Measurements from ENCODE around the gene LCE1E. TPM values are rescaled to one million over a fixed set of nuclear protein-coding genes. Genes with fewer than 3 reads are reported as not detected.

LCE1E gene
- total RNA-seq, 1 donor from 2014 or later = not detected

DNA sequence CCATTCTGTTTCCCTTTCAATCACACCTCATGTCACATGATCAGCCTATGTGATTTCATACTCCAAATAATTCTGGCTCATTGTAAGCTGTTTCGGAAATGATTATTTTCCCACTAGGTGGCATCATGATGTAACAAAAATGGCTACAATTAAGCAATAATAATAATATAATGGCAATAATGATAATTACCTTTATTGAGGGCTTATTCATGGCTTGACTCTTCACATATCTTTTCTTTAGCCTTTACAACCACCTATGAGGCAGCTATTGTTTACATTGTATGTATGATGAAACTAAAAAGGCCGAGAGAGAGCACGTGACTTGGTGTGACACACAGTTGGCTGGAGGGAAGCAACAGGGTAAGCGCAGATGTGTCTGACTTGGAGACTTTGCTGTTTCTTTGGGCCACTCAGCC lies 40.8 kb upstream of the LCE1E start:
- H3K9me3 Mint-ChIP-seq = peaks cover 36% of the 10 kb centered on the region

DNA sequence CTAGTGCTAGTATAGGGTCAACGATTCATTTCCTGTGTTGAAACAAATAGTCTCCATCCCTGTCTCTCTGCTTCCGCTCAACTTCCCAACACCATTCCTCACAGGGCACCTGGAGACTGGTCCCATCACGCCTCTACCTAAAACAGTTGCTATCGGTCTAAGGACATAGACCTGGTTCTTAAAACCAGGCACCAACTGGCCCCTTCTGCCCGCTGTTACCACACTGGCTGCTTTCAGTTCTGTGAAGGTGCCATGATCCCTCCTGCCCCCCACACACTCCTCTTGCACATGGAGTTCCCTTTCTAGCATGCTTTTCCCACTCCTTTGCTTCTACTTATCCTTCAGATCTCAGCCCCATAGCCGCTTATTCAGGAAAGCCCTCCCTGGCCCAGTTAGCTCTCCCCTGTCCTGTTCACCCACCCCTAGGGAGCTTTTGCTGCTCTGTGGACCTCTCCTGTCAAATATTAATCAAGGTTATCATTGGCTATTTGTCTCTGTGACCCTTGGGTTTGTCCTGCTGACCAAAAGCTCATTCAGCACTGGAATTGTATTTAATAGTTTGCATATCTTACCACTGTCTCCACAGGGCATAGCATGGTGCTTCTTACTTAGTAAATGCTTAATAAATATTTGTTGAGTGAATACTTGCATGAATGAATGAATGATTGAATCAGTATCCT lies 40.2 kb upstream of the LCE1E start:
- Mint-ChIP-seq H3K4me1 (no peaks in the 10 kb centered on the region), H3K4me3 (no peak overlapping the region), H3K27ac (ENCODE audit: unreplicated experiment) (no peak overlapping the region), H3K9me3 (peaks cover 37% of the 10 kb centered on the region), H3K36me3 (ENCODE audit: low read depth) (peaks cover 4% of the 10 kb centered on the region), H3K27me3 (ENCODE audit: low read depth) (no peaks in the 10 kb centered on the region)
- DNase-seq (ENCODE audit: low read depth, low spot score) = no peak
- TF ChIP-seq, protein P1, sequence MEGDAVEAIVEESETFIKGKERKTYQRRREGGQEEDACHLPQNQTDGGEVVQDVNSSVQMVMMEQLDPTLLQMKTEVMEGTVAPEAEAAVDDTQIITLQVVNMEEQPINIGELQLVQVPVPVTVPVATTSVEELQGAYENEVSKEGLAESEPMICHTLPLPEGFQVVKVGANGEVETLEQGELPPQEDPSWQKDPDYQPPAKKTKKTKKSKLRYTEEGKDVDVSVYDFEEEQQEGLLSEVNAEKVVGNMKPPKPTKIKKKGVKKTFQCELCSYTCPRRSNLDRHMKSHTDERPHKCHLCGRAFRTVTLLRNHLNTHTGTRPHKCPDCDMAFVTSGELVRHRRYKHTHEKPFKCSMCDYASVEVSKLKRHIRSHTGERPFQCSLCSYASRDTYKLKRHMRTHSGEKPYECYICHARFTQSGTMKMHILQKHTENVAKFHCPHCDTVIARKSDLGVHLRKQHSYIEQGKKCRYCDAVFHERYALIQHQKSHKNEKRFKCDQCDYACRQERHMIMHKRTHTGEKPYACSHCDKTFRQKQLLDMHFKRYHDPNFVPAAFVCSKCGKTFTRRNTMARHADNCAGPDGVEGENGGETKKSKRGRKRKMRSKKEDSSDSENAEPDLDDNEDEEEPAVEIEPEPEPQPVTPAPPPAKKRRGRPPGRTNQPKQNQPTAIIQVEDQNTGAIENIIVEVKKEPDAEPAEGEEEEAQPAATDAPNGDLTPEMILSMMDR (conservative IDR thresholded peaks at IDR 0.05) = no peak

More for the DNA sequence above, 40.8 kb upstream of the LCE1E start:
- peaks cover 4% of the 10 kb centered on the region for H3K36me3 Mint-ChIP-seq (ENCODE audit: low read depth)
- TF ChIP-seq, protein P1 (conservative IDR thresholded peaks at IDR 0.05) = no peak
- no peak overlapping the region for H3K4me3 Mint-ChIP-seq
- no peaks in the 10 kb centered on the region for H3K4me1 Mint-ChIP-seq
- H3K27ac Mint-ChIP-seq (ENCODE audit: unreplicated experiment) = no peak overlapping the region
- H3K27me3 Mint-ChIP-seq (ENCODE audit: low read depth) = no peaks in the 10 kb centered on the region
- no peak for DNase-seq (ENCODE audit: low read depth, low spot score)

DNA sequence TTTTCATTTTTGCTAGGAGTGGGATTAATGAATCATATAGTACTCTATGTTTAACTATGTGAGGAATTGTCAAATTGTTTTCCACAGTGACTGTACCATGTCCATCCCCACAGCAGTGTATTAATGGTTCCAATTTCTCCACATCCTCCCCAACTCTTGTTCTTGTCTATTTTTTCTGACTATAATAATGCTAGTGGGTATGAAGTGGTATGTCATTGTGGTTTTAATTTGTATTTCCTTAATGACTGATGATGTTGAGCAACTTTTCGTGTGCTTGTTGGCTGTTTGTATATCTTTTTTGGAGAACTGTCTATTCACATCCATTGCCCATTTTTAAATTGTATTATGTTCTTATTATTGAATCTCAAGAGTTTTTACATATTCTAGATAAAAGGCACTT lies 38.2 kb upstream of the LCE1E start:
- no peak overlapping the region for H3K4me3 Mint-ChIP-seq
- H3K9me3 Mint-ChIP-seq = peaks cover 32% of the 10 kb centered on the region
- TF ChIP-seq, protein P1 (conservative IDR thresholded peaks at IDR 0.05) = no peak
- DNase-seq (ENCODE audit: low read depth, low spot score) = no peak
- H3K27me3 Mint-ChIP-seq (ENCODE audit: low read depth) = no peaks in the 10 kb centered on the region
- no peak overlapping the region for H3K27ac Mint-ChIP-seq (ENCODE audit: unreplicated experiment)
- H3K4me1 Mint-ChIP-seq = no peaks in the 10 kb centered on the region
- peaks cover 4% of the 10 kb centered on the region for H3K36me3 Mint-ChIP-seq (ENCODE audit: low read depth)

DNA sequence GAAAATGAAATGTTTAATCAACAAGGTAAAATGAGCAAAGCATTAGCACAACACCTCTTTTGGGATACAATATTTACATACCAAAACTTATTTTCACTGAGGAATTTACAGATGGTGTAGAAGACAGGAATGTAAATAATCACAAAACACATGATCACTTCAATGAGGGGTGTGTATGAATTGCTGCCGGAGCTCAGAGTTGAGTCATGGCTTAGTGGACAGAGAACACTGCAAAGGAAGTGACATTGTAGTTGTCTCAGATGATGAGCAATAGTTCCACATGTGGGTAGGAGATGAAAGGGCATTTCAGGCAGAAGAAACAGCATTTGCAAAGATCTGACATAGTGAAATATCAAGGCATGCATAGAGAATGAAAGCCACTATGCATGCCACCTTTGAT lies 33.8 kb upstream of the LCE1E start:
- H3K27ac Mint-ChIP-seq (ENCODE audit: unreplicated experiment) = no peak overlapping the region

DNA sequence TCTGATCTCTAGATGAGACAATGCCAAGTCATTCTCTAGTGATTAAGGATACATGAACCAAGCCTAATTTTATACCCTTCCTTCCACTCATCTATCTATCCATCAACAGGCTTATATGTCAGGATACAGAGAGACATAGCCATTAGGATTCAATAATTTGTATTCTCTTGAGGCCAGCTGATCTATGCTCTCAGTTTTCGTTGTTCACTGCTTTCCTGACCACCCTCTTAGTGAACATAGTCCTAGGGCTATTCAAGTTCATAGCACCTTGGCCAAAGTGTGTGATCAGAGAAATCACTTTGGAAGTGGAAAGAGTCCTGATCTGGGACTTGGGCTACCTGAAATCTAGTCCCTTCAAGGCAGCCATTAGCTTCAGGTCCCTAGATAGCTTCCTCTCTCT lies 32.5 kb upstream of the LCE1E start:
- Mint-ChIP-seq H3K27ac (ENCODE audit: unreplicated experiment) (no peak overlapping the region), H3K27me3 (ENCODE audit: low read depth) (no peaks in the 10 kb centered on the region), H3K36me3 (ENCODE audit: low read depth) (peaks cover under 1% of the 10 kb centered on the region), H3K4me1 (no peaks in the 10 kb centered on the region), H3K4me3 (no peak overlapping the region), H3K9me3 (peaks cover 33% of the 10 kb centered on the region)
- TF ChIP-seq, protein P1 (conservative IDR thresholded peaks at IDR 0.05) = no peak
- no peak for DNase-seq (ENCODE audit: low read depth, low spot score)

More for the DNA sequence above, 33.8 kb upstream of the LCE1E start:
- Mint-ChIP-seq H3K9me3 (peaks cover 35% of the 10 kb centered on the region), H3K4me3 (no peak overlapping the region), H3K4me1 (no peaks in the 10 kb centered on the region), H3K36me3 (ENCODE audit: low read depth) (peaks cover 4% of the 10 kb centered on the region), H3K27me3 (ENCODE audit: low read depth) (no peaks in the 10 kb centered on the region)
- TF ChIP-seq, protein P1 (conservative IDR thresholded peaks at IDR 0.05) = no peak
- DNase-seq (ENCODE audit: low read depth, low spot score) = no peak

Data from neural crest cell (in vitro differentiated cells).